KOPT-K1 (cell line): ENCODE results near the gene PCGF3.
"Not testable (repeated sequence)": the region's sequence is repeated elsewhere in the genome, so short reads cannot be mapped to it uniquely, and the experiment has no call there.

Source experiments
- H3K27ac ChIP-seq: fragments of 200-600 bp; sonication (generic); 2 replicates; pipeline ENCODE4 v1.5.1; 2016; ENCODE audit warnings: antibody characterized with exemption, mild to moderate bottlenecking, low read depth, low read length; ENCODE audit not compliant: poor library complexity, severe bottlenecking
- H3K36me3 ChIP-seq: fragments of 200-600 bp; sonication (generic); 2 replicates; pipeline ENCODE4 v1.5.1; 2017; ENCODE audit warnings: antibody characterized with exemption, mild to moderate bottlenecking, low read length, moderate library complexity; ENCODE audit not compliant: insufficient read depth
- H3K9me3 ChIP-seq: fragments of 200-600 bp; sonication (generic); 2 replicates; pipeline ENCODE4 v1.5.1; 2017; ENCODE audit warnings: antibody characterized with exemption, low read length, mild to moderate bottlenecking; ENCODE audit not compliant: insufficient read depth, poor library complexity, severe bottlenecking

The PCGF3 gene

DNA sequence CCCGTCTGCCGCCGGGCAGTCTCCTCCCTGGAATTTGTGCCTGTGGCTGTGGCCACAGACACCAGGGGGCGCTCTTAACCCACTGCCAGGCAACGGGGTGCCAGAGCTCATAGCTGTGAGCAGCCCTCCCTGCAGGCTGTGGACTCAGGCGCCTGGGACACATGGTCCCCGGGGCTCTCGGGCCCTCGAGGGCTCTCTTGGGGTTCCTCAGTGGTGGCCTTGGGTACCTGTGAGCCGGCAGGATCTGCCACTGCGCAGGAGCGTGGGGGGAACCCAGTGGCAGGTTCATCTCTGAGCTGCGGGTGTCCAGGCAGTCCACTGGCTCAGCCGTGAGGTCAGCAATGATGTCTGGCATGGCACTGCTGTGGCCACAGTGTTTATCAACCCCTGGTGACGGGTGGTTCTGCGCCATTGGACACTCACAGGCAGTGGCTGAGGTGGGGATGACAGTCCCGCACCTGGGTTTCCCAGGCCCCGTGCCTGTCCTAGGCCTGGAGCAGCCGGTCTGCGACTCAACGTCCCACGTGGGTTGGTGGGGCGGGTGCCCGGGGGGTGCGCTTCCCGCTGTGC, 37.2 kb downstream of the PCGF3 start:
- no peaks in the 10 kb centered on the region for H3K9me3 ChIP-seq
- H3K36me3 ChIP-seq: peaks cover 47% of the 10 kb centered on the region
- H3K27ac ChIP-seq: no peak overlapping the region

DNA sequence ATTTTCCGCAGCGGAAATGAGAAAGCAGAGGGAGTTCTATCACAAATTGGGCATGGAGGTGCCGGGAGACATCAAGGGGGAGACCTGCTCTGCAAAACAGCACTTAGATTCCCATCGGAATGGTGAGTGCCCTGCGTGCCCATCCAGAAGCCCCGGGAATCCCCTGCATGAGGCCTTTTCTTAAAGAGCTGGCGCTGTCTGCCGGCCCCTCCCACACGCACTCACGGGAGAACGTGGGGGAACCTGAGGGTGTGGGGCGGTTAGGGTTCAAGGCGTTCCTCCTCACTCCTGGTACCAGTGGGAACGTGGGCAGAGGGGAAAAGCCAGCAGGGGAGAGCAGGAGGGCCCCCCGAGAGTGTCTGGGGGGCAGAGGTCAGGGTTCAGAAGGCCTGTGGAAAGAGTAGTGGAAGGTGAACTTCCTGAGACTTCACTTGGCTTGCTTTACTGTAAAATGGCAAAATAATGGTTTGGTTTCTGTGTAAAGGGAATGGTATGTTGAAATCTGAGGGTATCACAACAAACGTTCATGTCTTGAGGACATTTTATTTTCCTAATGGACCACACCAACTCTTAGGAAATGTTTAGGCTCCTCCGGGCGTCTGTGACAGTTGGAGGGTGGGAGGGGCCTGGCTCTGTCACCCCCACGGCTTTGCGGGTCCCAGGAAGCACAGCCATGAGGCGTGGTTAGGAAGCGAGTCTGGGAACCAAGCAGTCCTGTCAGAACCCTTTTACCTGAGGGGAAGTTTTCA, 38.0 kb downstream of the PCGF3 start:
- peaks cover 48% of the 10 kb centered on the region for H3K36me3 ChIP-seq
- H3K9me3 ChIP-seq: no peaks in the 10 kb centered on the region
- no peak overlapping the region for H3K27ac ChIP-seq

DNA sequence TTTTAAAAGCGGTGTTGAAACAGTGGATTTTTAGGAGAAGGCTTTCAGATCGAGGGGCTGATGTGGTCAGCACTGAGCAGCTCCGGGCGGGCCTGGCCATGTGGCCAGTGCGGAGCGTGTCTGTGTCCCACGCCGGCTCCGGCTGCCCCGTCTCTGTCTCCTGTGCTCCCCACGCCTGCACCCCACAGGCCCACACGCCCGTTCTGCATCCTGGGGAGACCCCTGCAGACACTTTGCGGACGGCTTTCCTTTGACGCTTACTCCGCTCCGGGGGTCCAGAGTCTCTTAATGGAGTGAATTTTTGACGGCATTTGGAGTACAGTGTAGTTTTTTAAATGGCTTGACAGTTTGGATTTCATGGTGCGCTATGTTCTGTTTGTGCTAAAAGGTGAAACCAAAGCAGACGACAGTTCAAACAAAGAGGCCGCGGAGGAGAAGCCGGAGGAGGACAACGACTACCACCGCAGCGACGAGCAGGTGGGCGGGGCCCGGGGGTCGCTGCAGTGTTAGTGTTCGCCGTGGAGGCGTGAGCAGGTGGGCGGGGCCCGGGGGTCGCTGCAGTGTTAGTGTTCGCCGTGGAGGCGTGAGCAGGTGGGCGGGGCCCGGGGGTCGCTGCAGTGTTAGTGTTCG, 38.7 kb downstream of the PCGF3 start:
- Histone ChIP-seq H3K36me3 (peaks cover 48% of the 10 kb centered on the region), H3K9me3 (no peaks in the 10 kb centered on the region), H3K27ac (no peak overlapping the region)

DNA sequence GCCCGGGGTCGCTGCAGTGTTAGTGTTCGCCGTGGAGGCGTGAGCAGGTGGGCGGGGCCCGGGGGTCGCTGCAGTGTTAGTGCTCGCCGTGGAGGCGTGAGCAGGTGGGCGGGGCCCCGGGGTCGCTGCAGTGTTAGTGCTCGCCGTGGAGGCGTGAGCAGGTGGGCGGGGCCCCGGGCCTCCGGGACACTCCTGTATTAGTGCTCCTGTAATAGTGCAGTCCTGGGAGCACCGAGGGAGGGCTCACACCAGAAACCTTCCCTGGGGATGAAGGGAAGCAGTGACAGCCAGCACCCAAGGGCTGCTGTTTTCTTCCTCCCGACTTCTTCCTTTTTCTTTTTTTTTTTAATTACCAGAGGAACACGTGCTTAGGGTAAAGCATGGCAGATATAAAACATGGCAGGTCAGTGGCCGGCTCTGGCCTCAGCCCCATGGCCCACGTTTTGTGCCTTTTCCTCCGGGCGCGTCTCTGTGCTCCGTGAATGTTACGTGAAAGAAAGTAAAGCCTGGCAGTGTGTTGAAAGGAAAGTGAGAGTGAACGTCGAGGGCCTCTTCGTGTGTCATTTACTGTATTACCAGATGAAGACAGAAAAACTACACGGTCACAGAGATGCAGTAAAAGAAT, 42.0 kb downstream of the PCGF3 start:
- Histone ChIP-seq H3K9me3 (no peaks in the 10 kb centered on the region), H3K36me3 (peaks cover 62% of the 10 kb centered on the region), H3K27ac (no peak overlapping the region)

DNA sequence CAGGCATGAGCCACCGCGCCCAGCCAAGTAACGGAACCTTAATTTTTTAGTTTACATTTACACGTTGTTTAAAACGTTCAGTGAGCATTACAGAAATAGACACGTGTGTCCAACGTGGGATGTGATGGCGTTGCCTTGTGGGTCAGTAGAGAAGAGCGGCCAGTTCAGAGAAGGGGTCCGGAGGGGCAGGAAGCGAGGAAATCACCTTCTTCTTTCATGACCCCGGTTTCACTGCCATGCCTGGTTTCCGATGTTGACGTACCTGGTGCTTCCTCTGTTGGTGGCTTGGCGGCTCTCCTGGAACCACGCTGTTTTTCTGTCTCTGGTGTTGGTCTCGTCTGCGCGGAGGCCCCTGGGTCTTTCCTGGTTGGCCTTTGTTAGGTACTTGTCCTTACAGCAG, 42.8 kb downstream of the PCGF3 start:
- peaks cover 63% of the 10 kb centered on the region for H3K36me3 ChIP-seq
- H3K27ac ChIP-seq: no peak overlapping the region
- no peaks in the 10 kb centered on the region for H3K9me3 ChIP-seq

DNA sequence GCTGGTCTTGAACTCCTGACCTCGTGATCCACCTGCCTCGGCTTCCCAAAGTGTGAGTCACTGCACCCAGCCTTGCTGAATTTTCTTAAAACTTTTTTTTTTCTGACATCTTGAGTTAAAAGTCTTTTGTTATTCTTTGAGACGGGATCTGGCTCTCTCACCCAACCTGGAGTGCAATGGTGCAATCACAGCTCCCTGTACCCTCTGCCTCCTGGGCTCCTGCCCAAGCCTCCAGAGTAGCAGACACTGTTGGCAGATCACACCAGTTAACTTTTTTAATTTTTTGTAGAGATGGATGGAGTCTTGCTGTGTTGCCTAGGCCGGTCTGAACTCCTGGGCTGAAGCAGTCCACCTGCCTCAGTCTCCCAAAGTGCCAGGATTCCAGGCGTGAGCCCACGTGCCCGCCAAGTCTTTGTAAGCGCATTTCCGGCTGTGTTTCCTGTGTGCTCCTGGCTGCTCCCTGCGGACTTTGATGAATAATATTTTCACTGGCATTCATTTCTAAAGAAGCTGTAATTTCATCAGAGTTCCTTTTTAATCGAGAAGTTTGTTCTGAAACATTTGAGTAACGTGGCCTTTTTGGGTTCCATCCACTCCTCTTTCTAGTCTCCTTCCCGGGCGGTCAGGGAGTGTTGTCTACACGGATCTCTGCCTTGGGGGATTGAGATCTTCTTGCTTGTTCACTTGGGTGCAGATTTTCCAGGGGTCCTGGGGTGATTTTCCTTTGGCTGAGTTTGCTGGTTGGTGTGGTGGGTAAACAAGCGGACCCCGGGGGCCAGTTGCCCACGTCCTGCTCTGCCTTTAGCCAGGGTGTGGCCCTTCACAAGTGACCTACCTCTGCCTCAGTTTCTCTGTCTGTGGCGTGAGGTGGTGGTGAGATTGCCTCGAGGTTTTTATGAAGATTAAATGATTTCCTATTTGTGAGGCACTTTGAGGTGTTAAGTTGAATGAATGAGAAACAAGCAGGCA, 44.4 kb downstream of the PCGF3 start:
- Histone ChIP-seq H3K9me3 (no peaks in the 10 kb centered on the region), H3K27ac (no peak overlapping the region), H3K36me3 (peaks cover 75% of the 10 kb centered on the region)

DNA sequence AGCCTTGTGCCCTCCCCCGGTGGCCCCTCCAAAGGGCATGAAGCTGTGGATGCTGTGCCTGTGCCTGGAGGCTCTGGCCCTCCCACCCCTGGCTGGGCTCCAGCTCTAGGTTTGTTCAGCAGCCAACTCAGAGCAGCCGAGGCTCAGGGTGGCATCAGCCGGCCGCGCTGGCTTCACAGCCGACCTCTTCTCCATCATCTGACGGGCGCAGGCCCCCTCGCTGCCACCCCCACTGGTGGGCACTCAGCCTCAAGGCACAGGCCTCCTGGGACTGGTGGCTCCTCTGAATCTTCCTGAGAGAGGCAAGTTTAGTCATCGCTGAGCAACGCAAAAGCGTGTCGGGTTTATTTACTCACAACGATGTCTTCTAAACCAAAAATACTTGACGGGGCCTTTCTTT, 46.0 kb downstream of the PCGF3 start:
- Histone ChIP-seq H3K36me3 (peaks cover 86% of the 10 kb centered on the region), H3K9me3 (no peaks in the 10 kb centered on the region), H3K27ac (no peak overlapping the region)

DNA sequence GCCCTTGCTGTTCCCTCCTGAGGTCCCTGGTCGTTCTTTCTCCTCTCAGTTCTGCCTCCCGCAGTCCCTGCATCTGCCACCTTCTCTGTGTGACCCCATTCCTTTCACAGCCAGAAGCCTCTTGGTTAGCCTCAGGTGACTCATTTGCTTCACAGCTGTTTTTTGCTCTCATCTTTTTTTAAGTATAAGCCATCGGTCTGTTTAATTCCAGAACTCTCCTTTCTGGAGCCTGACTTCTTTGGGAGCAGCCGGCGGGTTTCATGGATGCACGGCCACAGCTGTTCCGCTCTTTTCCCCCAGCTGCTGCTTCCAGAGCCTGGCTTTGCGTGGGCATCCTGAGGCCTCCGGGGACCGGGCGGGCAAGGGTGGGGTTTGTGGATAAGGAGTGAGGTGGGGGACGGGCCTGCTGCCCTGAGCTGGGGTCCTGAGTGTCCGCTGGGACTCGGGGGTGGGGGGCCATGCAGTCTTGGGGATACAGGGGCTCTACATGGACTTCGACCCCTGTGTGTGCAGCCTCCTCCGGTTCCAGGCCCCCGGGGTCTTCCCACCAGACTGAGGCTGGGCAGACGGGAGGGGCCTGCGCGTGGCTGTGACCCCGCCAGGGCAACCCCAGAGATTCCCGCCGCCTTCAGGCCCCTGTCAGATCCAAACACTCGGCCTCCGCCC, 46.7 kb downstream of the PCGF3 start:
- H3K36me3 ChIP-seq: peaks cover 92% of the 10 kb centered on the region
- H3K9me3 ChIP-seq: no peaks in the 10 kb centered on the region
- no peak overlapping the region for H3K27ac ChIP-seq

DNA sequence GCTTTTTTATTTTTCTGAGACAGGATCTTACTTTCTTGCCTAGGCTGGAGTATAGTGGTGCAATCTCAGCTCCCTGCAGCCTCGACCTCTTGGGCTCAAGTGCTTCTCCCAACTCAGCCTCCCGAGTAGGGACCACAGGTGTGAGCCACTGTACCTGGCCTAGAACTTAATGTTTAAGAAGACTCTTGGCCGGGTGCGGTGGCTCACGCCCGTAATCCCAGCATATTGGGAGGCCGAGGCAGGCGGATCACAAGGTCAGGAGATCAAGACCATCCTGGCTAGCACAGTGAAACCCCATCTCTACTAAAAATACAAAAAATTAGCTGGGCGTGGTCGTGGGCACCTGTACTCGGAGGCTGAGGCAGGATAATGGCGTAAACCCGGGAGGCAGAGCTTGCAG, 47.6 kb downstream of the PCGF3 start:
- H3K27ac ChIP-seq, H3K9me3 ChIP-seq: not testable (repeated sequence)
- peaks cover 89% of the 10 kb centered on the region for H3K36me3 ChIP-seq

DNA sequence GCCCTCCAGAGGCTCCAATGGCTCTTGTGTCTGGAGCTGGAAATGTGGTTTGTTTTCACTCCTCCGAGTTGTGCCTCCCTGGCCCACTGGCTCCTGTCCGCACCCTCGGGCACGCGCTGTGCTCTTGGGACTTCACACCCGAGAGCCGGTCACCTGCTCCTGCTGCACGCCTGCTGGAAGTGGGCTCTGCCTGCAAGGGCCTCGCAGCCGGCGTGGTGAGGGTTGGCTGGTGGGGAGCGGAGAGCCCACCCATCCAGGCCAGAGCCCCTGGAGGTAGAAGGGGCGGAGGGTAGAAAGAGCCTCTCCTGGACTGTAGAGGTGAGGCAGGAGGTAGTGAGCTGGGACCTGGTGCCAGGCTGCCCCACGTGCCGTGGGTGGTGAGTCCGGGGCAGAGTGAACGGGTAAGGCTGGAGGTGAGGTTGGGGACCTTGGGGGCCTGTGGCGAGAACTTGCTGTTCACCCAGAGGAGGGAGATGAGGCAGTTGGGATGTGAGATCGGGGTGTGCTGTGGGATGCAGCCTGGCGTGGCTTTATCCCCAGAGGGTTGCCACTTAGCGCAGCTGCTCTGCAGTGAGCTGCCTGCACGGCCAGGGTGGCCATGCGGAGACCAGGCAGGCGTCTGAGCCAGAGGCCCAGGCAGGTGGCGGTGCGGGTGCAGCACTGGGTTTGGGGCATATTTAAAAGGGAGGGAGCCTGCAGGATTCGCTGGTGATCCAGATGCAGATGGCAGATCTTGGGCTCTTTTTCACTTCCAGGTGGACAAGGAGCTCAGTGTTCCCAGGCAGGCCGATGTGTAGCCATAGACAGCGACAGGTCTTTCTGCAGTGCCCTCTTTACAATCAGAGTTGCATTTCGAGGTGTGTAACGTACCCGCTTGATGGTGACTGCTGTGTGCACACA, 48.8 kb downstream of the PCGF3 start:
- Histone ChIP-seq H3K36me3 (peaks cover 77% of the 10 kb centered on the region), H3K27ac (no peak overlapping the region), H3K9me3 (no peaks in the 10 kb centered on the region)

DNA sequence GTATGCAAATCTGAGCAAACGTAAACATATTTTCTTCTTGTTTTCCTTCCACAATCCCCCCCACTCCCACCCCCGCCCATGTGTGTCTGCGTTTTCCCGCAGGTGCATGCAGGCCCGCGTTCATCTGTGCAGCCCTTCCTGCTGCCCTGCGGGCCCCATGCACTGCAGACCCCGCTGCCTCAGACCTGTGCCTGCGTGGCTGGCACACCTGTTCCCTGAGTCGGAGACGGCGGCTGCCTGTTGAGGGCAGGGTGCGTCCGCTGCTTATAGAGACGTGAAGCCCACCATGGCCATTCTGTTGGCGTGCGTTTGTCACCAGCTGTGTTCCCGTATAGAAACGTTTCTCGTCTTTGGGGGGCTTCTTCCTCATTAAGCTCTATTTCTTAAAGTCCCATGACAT, 51.5 kb downstream of the PCGF3 start:
- Histone ChIP-seq H3K27ac (no peak overlapping the region), H3K9me3 (no peaks in the 10 kb centered on the region), H3K36me3 (peaks cover 74% of the 10 kb centered on the region)

DNA sequence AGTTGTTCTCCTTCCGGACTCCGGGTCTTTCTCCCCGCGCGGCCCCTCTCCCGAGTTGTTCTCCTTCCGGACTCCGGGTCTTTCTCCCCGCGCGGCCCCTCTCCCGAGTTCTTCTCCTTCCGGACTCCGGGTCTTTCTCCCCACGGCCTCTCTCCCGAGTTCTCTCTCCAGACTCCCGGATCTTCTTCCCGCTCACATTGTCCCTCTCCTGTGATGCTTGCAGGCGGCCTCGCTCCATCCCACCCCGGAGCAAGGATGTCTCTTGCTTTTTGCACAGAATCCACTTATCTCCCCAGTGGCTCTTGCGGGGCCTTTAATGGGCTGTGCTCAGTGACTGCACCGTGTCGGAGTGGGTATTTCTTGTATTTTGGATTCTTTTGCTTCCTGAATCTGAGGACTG, 54.2 kb downstream of the PCGF3 start:
- peaks cover 74% of the 10 kb centered on the region for H3K36me3 ChIP-seq
- H3K27ac ChIP-seq, H3K9me3 ChIP-seq: not testable (repeated sequence)

DNA sequence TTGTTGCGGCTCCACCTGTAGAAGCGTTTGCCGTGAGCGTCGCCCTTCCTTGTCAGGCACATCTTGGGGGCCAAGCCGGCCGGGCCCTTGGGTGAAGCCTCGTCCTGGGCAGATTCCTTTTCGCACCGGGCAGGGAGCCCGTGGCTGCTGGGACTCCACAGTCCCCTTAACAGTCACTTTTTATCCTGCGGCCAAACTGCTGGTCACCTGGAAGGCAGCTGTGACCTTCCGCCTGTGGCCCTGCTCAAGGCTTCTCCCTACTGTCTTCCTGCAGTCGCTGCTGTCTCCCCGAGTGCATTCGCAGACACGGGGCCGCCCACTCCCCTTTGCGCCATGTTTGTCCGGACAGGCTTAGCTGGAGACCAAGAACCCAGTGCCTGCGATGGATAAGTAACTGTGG, 55.0 kb downstream of the PCGF3 start:
- Histone ChIP-seq H3K36me3 (peaks cover 75% of the 10 kb centered on the region), H3K27ac (no peak overlapping the region), H3K9me3 (no peaks in the 10 kb centered on the region)
